Panc1 (cell line): ENCODE results near the gene EIF4E2. TPM values are rescaled to one million over a fixed set of nuclear protein-coding genes. Genes with fewer than 3 reads are reported as not detected.
A peak's percentile ranks its signal among the peaks of the same experiment; 100 is the strongest.

Source experiments
- ATAC-seq: fragments of 200-7000 bp; cut with Tn5 transposase; 2 replicates; pipeline ENCODE4 v1.9.1; 2020; ENCODE audit warnings: mild to moderate bottlenecking, moderate library complexity
- BruUV-seq: library from RNA; stranded (reverse); fragments of 400-500 nt; replicated peaks from 2 replicates; lab custom pipeline; 2021; lab: Mats Ljungman, UMichigan
- CTCF ChIA-PET: fragments of 300-600 bp; sonication (Branson Sonifier 250); formaldehyde crosslinking; loops from one replicate; lab custom pipeline; 2022; ENCODE audit warnings: antibody characterized with exemption; lab: Charles Lee
- POLR2A ChIA-PET: fragments of 300-600 bp; sonication (Branson Sonifier 250); formaldehyde crosslinking; loops from one replicate; lab custom pipeline; 2022; ENCODE audit warnings: antibody characterized with exemption; lab: Charles Lee
- DNase-seq: peaks from one replicate; pipeline ENCODE4 v3.0.0-alpha.2; 2010; ENCODE audit warnings: low read depth, low spot score
- H3K27ac ChIP-seq: 2 replicates; pipeline ENCODE4 v1.5.1; 2011; ENCODE audit warnings: mild to moderate bottlenecking, low read length, inconsistent platforms
- H3K27me3 ChIP-seq: fragments of 200-500 bp; sonication (Bioruptor generic); 2 replicates; pipeline ENCODE4 v1.6.0; 2014; ENCODE audit warnings: low read length, inconsistent platforms; ENCODE audit not compliant: control insufficient read depth, insufficient read depth
- H3K36me3 ChIP-seq: fragments of 200-500 bp; sonication (Bioruptor generic); 2 replicates; pipeline ENCODE4 v1.5.1; 2014; ENCODE audit warnings: inconsistent platforms, mild to moderate bottlenecking, low read length, moderate library complexity; ENCODE audit not compliant: control insufficient read depth, insufficient read depth
- H3K4me1 ChIP-seq: 2 replicates; pipeline ENCODE4 v1.5.1; 2011; ENCODE audit warnings: inconsistent platforms, mild to moderate bottlenecking, low read length, moderate library complexity; ENCODE audit not compliant: control insufficient read depth, insufficient read depth
- H3K4me3 ChIP-seq, 2 experiments: 2 replicates each; pipeline ENCODE4 v1.5.1; 2011 to 2012; ENCODE audit warnings: low read depth in 2 of 2, low read length in 2 of 2, mild to moderate bottlenecking in 2 of 2, inconsistent platforms in 1 of 2, moderate library complexity in 1 of 2
- H3K9me3 ChIP-seq: fragments of 200-500 bp; sonication (Bioruptor generic); 2 replicates; pipeline ENCODE4 v1.5.1; 2014; ENCODE audit warnings: low read depth, mild to moderate bottlenecking, inconsistent platforms, low read length, moderate library complexity; ENCODE audit not compliant: control insufficient read depth, insufficient read depth
- CTCF ChIP-seq: fragments of 450-650 bp; IDR thresholded peaks from 2 replicates; pipeline ENCODE4 v1.5.1; 2017; ENCODE audit warnings: mild to moderate bottlenecking
- POLR2AphosphoS5 ChIP-seq: IDR thresholded peaks from 2 replicates; pipeline ENCODE4 v1.6.1; 2012; ENCODE audit warnings: mild to moderate bottlenecking, low read depth, low read length, moderate library complexity
- REST ChIP-seq, 2 experiments: IDR thresholded peaks; 2 replicates each; pipeline ENCODE4 v1.6.1; 2011 to 2012; ENCODE audit warnings: low read depth in 2 of 2, control low read depth in 1 of 2, low read length in 1 of 2, mild to moderate bottlenecking in 1 of 2, moderate library complexity in 1 of 2; ENCODE audit not compliant: insufficient read depth in 1 of 2
- SIN3A ChIP-seq: IDR thresholded peaks from 2 replicates; pipeline ENCODE4 v1.6.1; 2012; ENCODE audit warnings: low read depth, mild to moderate bottlenecking, low read length, moderate library complexity, borderline replicate concordance; ENCODE audit not compliant: insufficient read depth
- TCF7L2 ChIP-seq: IDR thresholded peaks from 2 replicates; pipeline ENCODE4 v1.6.1; 2011; ENCODE audit warnings: mild to moderate bottlenecking, low read depth, low read length, inconsistent platforms
- in situ Hi-C: cut with HindIII; loops from 2 replicates; pipeline ENCODE4 v1.10.0; 2016; ENCODE audit warnings: low sequenced_read_pairs, low pct_unique_long_range_greater_than_20kb
- intact Hi-C: fragments of 100-400 bp; cut with micrococcal nuclease; formaldehyde crosslinking; loops from one replicate; pipeline ENCODE4 v1.10.0; 2022; ENCODE audit not compliant: unreplicated experiment
- total RNA-seq: library from RNA; stranded (reverse); gene quantifications from one replicate; pipeline ENCODE4 v1.2.1, GENCODE V29; 2021; ENCODE audit not compliant: unreplicated experiment

EIF4E2 gene
- total RNA-seq, 1 experiment from 2014 or later, result 84.0 TPM

GRCh38 chr2:232502911-232503808 lies 47.3 kb upstream of the EIF4E2 start:
- BruUV-seq, result no TSS peak
- H3K27ac ChIP-seq, result no peak overlapping the region
- H3K27me3 ChIP-seq, result peaks cover 3% of the 10 kb centered on the region; the same call in 1 of the 2 replicates
- in situ Hi-C loops, result no loop called here
- DNase-seq (no peak), ATAC-seq (peak; percentile 12; the same call in 1 of the 2 replicates)
- intact Hi-C loops, result no loop called here
- H3K4me3 ChIP-seq, result 0 out of 4 replicates have a peak overlapping the region, but pooled peaks of 1 of the 2 experiments have one; percentile 18
- no peak for TF ChIP-seq POLR2AphosphoS5
- TF ChIP-seq TCF7L2, result no peak
- TF ChIP-seq SIN3A, result no peak
- no peak for TF ChIP-seq CTCF
- TF ChIP-seq REST (IDR thresholded peaks at IDR 0.05; ENCODE audit: insufficient read depth in 1 of 2, low read depth in 2 of 2, low read length in 1 of 2), result no peak
- no peaks in the 10 kb centered on the region for H3K9me3 ChIP-seq
- H3K4me1 ChIP-seq, result no peaks in the 10 kb centered on the region; the same call in 1 of the 2 replicates
- no peaks in the 10 kb centered on the region for H3K36me3 ChIP-seq
- ChIA-PET CTCF (no interaction called here), POLR2A (interaction anchor here (0.6 kb wide), 1 partner anchor 48 kb away, joined by 8 read pairs; no protein-coding TSS in a partner anchor)

GRCh38 chr2:232503809-232504323 lies 46.6 kb upstream of the EIF4E2 start:
- TF ChIP-seq POLR2AphosphoS5, result no peak
- TF ChIP-seq SIN3A, result no peak
- no peak for TF ChIP-seq REST (IDR thresholded peaks at IDR 0.05; ENCODE audit: insufficient read depth in 1 of 2, low read depth in 2 of 2, low read length in 1 of 2)
- no peak for TF ChIP-seq TCF7L2
- no peak for TF ChIP-seq CTCF
- Histone ChIP-seq H3K4me1 (no peaks in the 10 kb centered on the region; the same call in 1 of the 2 replicates), H3K36me3 (no peaks in the 10 kb centered on the region), H3K27me3 (peaks cover 3% of the 10 kb centered on the region; the same call in 1 of the 2 replicates), H3K9me3 (no peaks in the 10 kb centered on the region), H3K4me3 (no peak overlapping the region), H3K27ac (no peak overlapping the region)
- in situ Hi-C loops, result no loop called here
- ATAC-seq (no peak), DNase-seq (no peak)
- CTCF ChIA-PET, result no interaction called here
- no TSS peak for BruUV-seq
- POLR2A ChIA-PET, result no interaction called here
- intact Hi-C loops, result no loop called here
